ENCODE results near the gene TSPAN14.

The TSPAN14 gene

GRCh38 chr10:80553436-80553835 is 99.3 kb downstream of the TSPAN14 start:
- no peak for DNase-seq (ENCODE audit: low read depth, low spot score)
- H3K36me3 ChIP-seq (ENCODE audit: insufficient read depth, low read length), result no peaks in the 10 kb centered on the region
- H3K27ac ChIP-seq, result no peak overlapping the region
- TF ChIP-seq POLR2AphosphoS5 (IDR thresholded peaks at IDR 0.05; ENCODE audit: borderline replicate concordance, low read depth, low read length) (no peak), EZH2 (IDR thresholded peaks at IDR 0.05) (no peak), FOXP2 (optimal IDR thresholded peaks at IDR 0.05; ENCODE audit: control extremely low read depth, extremely low read length, insufficient read depth) (no peak)
- no peak overlapping the region for H3K9ac ChIP-seq (ENCODE audit: insufficient read length)
- no peaks in the 10 kb centered on the region for H3K9me3 ChIP-seq (ENCODE audit: low read depth, low read length)
- H3K4me3 ChIP-seq, result no peak overlapping the region

- no peak overlapping the region for H3K9ac ChIP-seq (ENCODE audit: insufficient read length)
- H3K27ac ChIP-seq, result no peak overlapping the region
- H3K4me3 ChIP-seq, result no peak overlapping the region
- TF ChIP-seq FOXP2 (optimal IDR thresholded peaks at IDR 0.05; ENCODE audit: control extremely low read depth, extremely low read length, insufficient read depth) (no peak), POLR2AphosphoS5 (IDR thresholded peaks at IDR 0.05; ENCODE audit: borderline replicate concordance, low read depth, low read length) (no peak), EZH2 (IDR thresholded peaks at IDR 0.05) (no peak)
- no peak for DNase-seq (ENCODE audit: low read depth, low spot score)
- H3K9me3 ChIP-seq (ENCODE audit: low read depth, low read length), result no peaks in the 10 kb centered on the region
- H3K36me3 ChIP-seq (ENCODE audit: insufficient read depth, low read length), result no peaks in the 10 kb centered on the region
Observed at GRCh38 chr10:80554050-80554449, 99.9 kb downstream of the TSPAN14 start.

- Histone ChIP-seq H3K9me3 (ENCODE audit: low read depth, low read length) (no peaks in the 10 kb centered on the region), H3K36me3 (ENCODE audit: insufficient read depth, low read length) (no peaks in the 10 kb centered on the region), H3K27ac (no peak overlapping the region), H3K4me3 (no peak overlapping the region), H3K9ac (ENCODE audit: insufficient read length) (no peak overlapping the region)
- no peak for TF ChIP-seq FOXP2 (optimal IDR thresholded peaks at IDR 0.05; ENCODE audit: control extremely low read depth, extremely low read length, insufficient read depth)
- no peak for TF ChIP-seq EZH2 (IDR thresholded peaks at IDR 0.05)
- TF ChIP-seq POLR2AphosphoS5 (IDR thresholded peaks at IDR 0.05; ENCODE audit: borderline replicate concordance, low read depth, low read length), result no peak
- DNase-seq (ENCODE audit: low read depth, low spot score), result no peak
Observed at GRCh38 chr10:80555415-80555814, 101.3 kb downstream of the TSPAN14 start.

- peak overlapping the region; percentile 31; the same call in 1 of the 2 replicates for H3K27ac ChIP-seq
- no peaks in the 10 kb centered on the region for H3K9me3 ChIP-seq (ENCODE audit: low read depth, low read length)
- no peaks in the 10 kb centered on the region for H3K36me3 ChIP-seq (ENCODE audit: insufficient read depth, low read length)
- TF ChIP-seq POLR2AphosphoS5 (IDR thresholded peaks at IDR 0.05; ENCODE audit: borderline replicate concordance, low read depth, low read length), result no peak
- TF ChIP-seq FOXP2 (optimal IDR thresholded peaks at IDR 0.05; ENCODE audit: control extremely low read depth, extremely low read length, insufficient read depth), result no peak
- no peak for TF ChIP-seq EZH2 (IDR thresholded peaks at IDR 0.05)
- H3K4me3 ChIP-seq, result no peak overlapping the region
- no peak overlapping the region for H3K9ac ChIP-seq (ENCODE audit: insufficient read length)
- no peak for DNase-seq (ENCODE audit: low read depth, low spot score)
Observed at GRCh38 chr10:80561950-80562349, 107.8 kb downstream of the TSPAN14 start.

GRCh38 chr10:80567292-80567691 is 113.2 kb downstream of the TSPAN14 start:
- DNase-seq (ENCODE audit: low read depth, low spot score), result no peak
- Histone ChIP-seq H3K27ac (no peak overlapping the region), H3K9me3 (ENCODE audit: low read depth, low read length) (no peaks in the 10 kb centered on the region), H3K36me3 (ENCODE audit: insufficient read depth, low read length) (no peaks in the 10 kb centered on the region), H3K9ac (ENCODE audit: insufficient read length) (no peak overlapping the region), H3K4me3 (no peak overlapping the region)
- TF ChIP-seq POLR2AphosphoS5 (IDR thresholded peaks at IDR 0.05; ENCODE audit: borderline replicate concordance, low read depth, low read length), result no peak
- no peak for TF ChIP-seq EZH2 (IDR thresholded peaks at IDR 0.05)
- TF ChIP-seq FOXP2 (optimal IDR thresholded peaks at IDR 0.05; ENCODE audit: control extremely low read depth, extremely low read length, insufficient read depth), result no peak

- H3K9me3 ChIP-seq (ENCODE audit: low read depth, low read length), result no peaks in the 10 kb centered on the region
- no peak overlapping the region for H3K4me3 ChIP-seq
- DNase-seq (ENCODE audit: low read depth, low spot score), result no peak
- H3K36me3 ChIP-seq (ENCODE audit: insufficient read depth, low read length), result no peaks in the 10 kb centered on the region
- no peak overlapping the region for H3K9ac ChIP-seq (ENCODE audit: insufficient read length)
- no peak overlapping the region for H3K27ac ChIP-seq
- no peak for TF ChIP-seq EZH2 (IDR thresholded peaks at IDR 0.05)
Observed at GRCh38 chr10:80569131-80569895, 115.2 kb downstream of the TSPAN14 start.

GRCh38 chr10:80571352-80571751 is 117.2 kb downstream of the TSPAN14 start:
- no peaks in the 10 kb centered on the region for H3K9me3 ChIP-seq (ENCODE audit: low read depth, low read length)
- no peak overlapping the region for H3K27ac ChIP-seq
- no peaks in the 10 kb centered on the region for H3K36me3 ChIP-seq (ENCODE audit: insufficient read depth, low read length)
- TF ChIP-seq FOXP2 (optimal IDR thresholded peaks at IDR 0.05; ENCODE audit: control extremely low read depth, extremely low read length, insufficient read depth), result no peak
- TF ChIP-seq POLR2AphosphoS5 (IDR thresholded peaks at IDR 0.05; ENCODE audit: borderline replicate concordance, low read depth, low read length), result no peak
- TF ChIP-seq EZH2 (IDR thresholded peaks at IDR 0.05), result no peak
- DNase-seq (ENCODE audit: low read depth, low spot score), result no peak
- no peak overlapping the region for H3K4me3 ChIP-seq
- no peak overlapping the region for H3K9ac ChIP-seq (ENCODE audit: insufficient read length)

GRCh38 chr10:80579181-80579763 is 125.2 kb downstream of the TSPAN14 start:
- H3K9me3 ChIP-seq (ENCODE audit: low read depth, low read length), result no peaks in the 10 kb centered on the region
- peak overlapping the region; percentile 62 for H3K4me3 ChIP-seq
- no peak overlapping the region for H3K9ac ChIP-seq (ENCODE audit: insufficient read length)
- H3K27ac ChIP-seq, result peak overlapping the region; percentile 62
- no peaks in the 10 kb centered on the region for H3K36me3 ChIP-seq (ENCODE audit: insufficient read depth, low read length)
- DNase-seq (ENCODE audit: low read depth, low spot score), result no peak
- no peak for TF ChIP-seq FOXP2 (optimal IDR thresholded peaks at IDR 0.05; ENCODE audit: control extremely low read depth, extremely low read length, insufficient read depth)
- TF ChIP-seq POLR2AphosphoS5 (IDR thresholded peaks at IDR 0.05; ENCODE audit: borderline replicate concordance, low read depth, low read length), result no peak
- no peak for TF ChIP-seq EZH2 (IDR thresholded peaks at IDR 0.05)

Measured in SK-N-MC (cell line).